Liver (tissue), 9 donors: Measurements from ENCODE around the gene ECSCR. TPM values are rescaled to one million over a fixed set of nuclear protein-coding genes. Genes with fewer than 3 reads are reported as not detected.
A peak's percentile ranks its signal among the peaks of the same experiment; 100 is the strongest.
"Not testable (repeated sequence)": the region's sequence is repeated elsewhere in the genome, so short reads cannot be mapped to it uniquely, and the experiment has no call there.

ENCODE experiments used
- DNase-seq: peaks from one replicate; pipeline ENCODE4 v3.0.0-alpha.2; 2017; ENCODE audit warnings: low spot score
- H3K27ac ChIP-seq, 2 donors: one replicate each; pipeline ENCODE4 v1.7.0; 2013; ENCODE audit warnings: inconsistent platforms in 2 of 2, low read length in 2 of 2, control low read depth in 1 of 2, low read depth in 1 of 2, mild to moderate bottlenecking in 1 of 2
- H3K27me3 ChIP-seq, 4 donors: one replicate each; pipeline versions ENCODE4 v1.6.1 to v1.7.0; 2013; ENCODE audit warnings: low read length in 3 of 4, inconsistent platforms in 1 of 4, mild to moderate bottlenecking in 1 of 4, moderate library complexity in 1 of 4; ENCODE audit not compliant: control insufficient read depth in 4 of 4, insufficient read depth in 4 of 4
- H3K36me3 ChIP-seq, 4 donors: one replicate each; pipeline versions ENCODE4 v1.6.1 to v1.7.0; 2013; ENCODE audit warnings: low read length in 3 of 4, mild to moderate bottlenecking in 3 of 4, low read depth in 1 of 4, moderate library complexity in 1 of 4; ENCODE audit not compliant: control insufficient read depth in 4 of 4, insufficient read depth in 3 of 4
- H3K4me1 ChIP-seq, 4 donors: one replicate each; pipeline versions ENCODE4 v1.6.1 to v1.7.0; 2013; ENCODE audit warnings: low read length in 3 of 4, mild to moderate bottlenecking in 3 of 4, moderate library complexity in 1 of 4; ENCODE audit not compliant: control insufficient read depth in 4 of 4, insufficient read depth in 4 of 4
- H3K4me3 ChIP-seq, 3 donors: one replicate each; pipeline versions ENCODE4 v1.6.1 to v1.7.0; 2013; ENCODE audit warnings: low read length in 3 of 3, control low read depth in 1 of 3, low read depth in 1 of 3, mild to moderate bottlenecking in 1 of 3
- H3K9ac ChIP-seq, 2 donors: one replicate each; pipeline ENCODE4 v1.7.0; 2013; ENCODE audit warnings: low read length in 2 of 2, mild to moderate bottlenecking in 2 of 2, moderate library complexity in 2 of 2, control low read depth in 1 of 2, low read depth in 1 of 2
- H3K9me3 ChIP-seq, 4 donors: one replicate each; pipeline versions ENCODE4 v1.6.1 to v1.7.0; 2013; ENCODE audit warnings: low read length in 3 of 4; ENCODE audit not compliant: control insufficient read depth in 4 of 4
- EGR1 ChIP-seq, 2 donors: IDR thresholded peaks; 2 replicates each; pipeline ENCODE4 v1.6.1; 2016 to 2018; ENCODE audit warnings: antibody characterized with exemption in 2 of 2, low read depth in 2 of 2
- FOXA1 ChIP-seq: IDR thresholded peaks from 2 replicates; pipeline ENCODE4 v1.6.1; 2016; ENCODE audit warnings: antibody characterized with exemption
- FOXA2 ChIP-seq: IDR thresholded peaks from 2 replicates; pipeline ENCODE4 v1.6.1; 2016; ENCODE audit warnings: antibody characterized with exemption
- GABPA ChIP-seq, 2 donors: IDR thresholded peaks in 1 of 2; conservative IDR thresholded peaks in 1 of 2; 2 replicates each; pipeline ENCODE4 v1.6.1; 2016; ENCODE audit warnings: antibody characterized with exemption in 2 of 2, mild to moderate bottlenecking in 1 of 2, moderate library complexity in 1 of 2
- MAX ChIP-seq: IDR thresholded peaks from 2 replicates; pipeline ENCODE4 v1.6.1; 2016; ENCODE audit warnings: antibody characterized with exemption
- NR2F2 ChIP-seq: IDR thresholded peaks from 2 replicates; pipeline ENCODE4 v1.6.1; 2016; ENCODE audit warnings: antibody characterized with exemption
- RAD21 ChIP-seq, 2 donors: IDR thresholded peaks; 2 replicates each; pipeline ENCODE4 v1.6.1; 2016; ENCODE audit warnings: antibody characterized with exemption in 2 of 2, mild to moderate bottlenecking in 2 of 2
- RXRA ChIP-seq, 2 donors: IDR thresholded peaks; 2 replicates each; pipeline ENCODE4 v1.6.1; 2017 to 2018; ENCODE audit warnings: antibody characterized with exemption in 2 of 2, mild to moderate bottlenecking in 1 of 2
- SP1 ChIP-seq: IDR thresholded peaks from 2 replicates; pipeline ENCODE4 v1.6.1; 2018; ENCODE audit warnings: antibody characterized with exemption, mild to moderate bottlenecking
- WGBS: extraction: QIAGEN DNeasy Blood & Tissue Kit; methylation state at CpG from one replicate; pipeline ENCODE4 v1.1.7; 2013; 5-methylcytosine and 5-hydroxymethylcytosine counted together
- polyA plus RNA-seq, 2 donors: library from polyadenylated mRNA; stranded (reverse) in 1 of 2; unstranded in 1 of 2; fragments of 200-250 nt in 1 of 2; fragments of >200 nt in 1 of 2; fragmentation: Nextera tagmentation in 1 of 2; extraction: Ambion mirVana in 1 of 2; gene quantifications; one replicate each; pipeline versions ENCODE4 v1.2.1 to v1.2.3, GENCODE V29; 2013 to 2015
- total RNA-seq, 2 donors: library from RNA; depleted of rRNA; stranded (reverse); fragments of >200 nt; gene quantifications; one replicate each; pipeline ENCODE4 v1.2.3, GENCODE V29; 2014
- TF ChIP-seq, protein P1 (sequence below): fragments of 150-350 bp; IDR thresholded peaks from 2 replicates; pipeline ENCODE4 v1.5.1; 2017; ENCODE audit warnings: improper control_type of control experiment, low read depth, low read length; ENCODE audit not compliant: missing input control
- donor health status: healthy.
- donor health status: healthy.
- donor health status: healthy.
- donor health status: healthy.
- donor health status: healthy.

The ECSCR gene
- total and polyA plus RNA-seq, 4 donors, result 3.2 to 4.9 (median 3.5) TPM

DNA sequence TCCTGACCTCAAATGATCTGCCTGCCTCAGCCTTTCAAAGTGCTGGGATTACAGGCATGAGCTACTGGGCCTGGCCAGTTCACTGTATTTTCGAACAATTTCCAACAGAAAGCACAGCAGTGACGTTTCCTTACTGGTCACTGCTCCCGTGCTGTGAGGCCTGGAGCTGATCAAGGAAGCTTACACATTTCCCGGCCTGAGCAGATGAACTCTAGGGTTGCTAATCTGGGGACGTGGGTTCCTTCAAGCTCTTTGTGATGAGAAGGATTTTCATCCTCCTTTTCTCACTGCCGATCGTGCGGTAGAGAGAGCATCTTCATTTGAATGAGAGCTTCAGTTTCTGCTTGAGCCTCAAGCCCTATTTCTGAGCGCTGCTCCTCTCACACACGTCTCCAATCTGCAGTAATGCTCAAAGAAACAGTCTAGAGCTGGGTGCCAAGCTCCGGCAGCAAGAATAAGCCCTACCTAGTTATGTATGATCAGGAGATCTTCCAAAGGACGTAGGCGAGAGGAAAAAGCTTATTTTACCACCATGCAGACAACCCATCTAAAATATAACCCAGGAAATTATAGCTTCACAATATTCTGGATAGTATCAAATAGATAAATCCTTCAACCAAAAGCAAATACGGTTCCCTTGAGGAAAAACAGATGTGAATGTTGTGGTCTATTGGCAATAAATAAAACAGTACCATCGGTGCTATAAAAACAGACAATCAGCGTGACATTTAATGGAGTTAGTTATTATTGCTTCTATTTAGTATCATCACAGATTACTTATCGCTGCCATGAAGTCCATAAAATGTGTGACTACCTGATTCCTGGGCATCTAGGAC is 51.3 kb downstream of the ECSCR start:
- Histone ChIP-seq H3K27me3 (no peaks in the 10 kb centered on the region), H3K4me1 (peaks cover 0 to 3% (median 0%) of the 10 kb centered on the region in 4 donors), H3K9ac (no peak overlapping the region), H3K27ac (peak overlapping the region; percentile 6 to 62), H3K9me3 (no peaks in the 10 kb centered on the region), H3K36me3 (no peaks in the 10 kb centered on the region), H3K4me3 (no peak overlapping the region)
- DNase-seq, result no peak
- WGBS, result 86% methylated on average over 17 of the region's 17 CpGs
- TF ChIP-seq GABPA (IDR thresholded peaks at IDR 0.05 in 1 of 2, conservative IDR thresholded peaks at IDR 0.05 in 1 of 2) (no peak), SP1 (no peak), EGR1 (IDR thresholded peaks at IDR 0.05; ENCODE audit: low read depth in 2 of 2) (no peak), NR2F2 (peak; percentile 20), FOXA2 (no peak), RXRA (IDR thresholded peaks at IDR 0.05) (peak; percentile 38), RAD21 (IDR thresholded peaks at IDR 0.05) (no peak)
- TF ChIP-seq, protein P1, sequence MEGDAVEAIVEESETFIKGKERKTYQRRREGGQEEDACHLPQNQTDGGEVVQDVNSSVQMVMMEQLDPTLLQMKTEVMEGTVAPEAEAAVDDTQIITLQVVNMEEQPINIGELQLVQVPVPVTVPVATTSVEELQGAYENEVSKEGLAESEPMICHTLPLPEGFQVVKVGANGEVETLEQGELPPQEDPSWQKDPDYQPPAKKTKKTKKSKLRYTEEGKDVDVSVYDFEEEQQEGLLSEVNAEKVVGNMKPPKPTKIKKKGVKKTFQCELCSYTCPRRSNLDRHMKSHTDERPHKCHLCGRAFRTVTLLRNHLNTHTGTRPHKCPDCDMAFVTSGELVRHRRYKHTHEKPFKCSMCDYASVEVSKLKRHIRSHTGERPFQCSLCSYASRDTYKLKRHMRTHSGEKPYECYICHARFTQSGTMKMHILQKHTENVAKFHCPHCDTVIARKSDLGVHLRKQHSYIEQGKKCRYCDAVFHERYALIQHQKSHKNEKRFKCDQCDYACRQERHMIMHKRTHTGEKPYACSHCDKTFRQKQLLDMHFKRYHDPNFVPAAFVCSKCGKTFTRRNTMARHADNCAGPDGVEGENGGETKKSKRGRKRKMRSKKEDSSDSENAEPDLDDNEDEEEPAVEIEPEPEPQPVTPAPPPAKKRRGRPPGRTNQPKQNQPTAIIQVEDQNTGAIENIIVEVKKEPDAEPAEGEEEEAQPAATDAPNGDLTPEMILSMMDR, result no peak

DNA sequence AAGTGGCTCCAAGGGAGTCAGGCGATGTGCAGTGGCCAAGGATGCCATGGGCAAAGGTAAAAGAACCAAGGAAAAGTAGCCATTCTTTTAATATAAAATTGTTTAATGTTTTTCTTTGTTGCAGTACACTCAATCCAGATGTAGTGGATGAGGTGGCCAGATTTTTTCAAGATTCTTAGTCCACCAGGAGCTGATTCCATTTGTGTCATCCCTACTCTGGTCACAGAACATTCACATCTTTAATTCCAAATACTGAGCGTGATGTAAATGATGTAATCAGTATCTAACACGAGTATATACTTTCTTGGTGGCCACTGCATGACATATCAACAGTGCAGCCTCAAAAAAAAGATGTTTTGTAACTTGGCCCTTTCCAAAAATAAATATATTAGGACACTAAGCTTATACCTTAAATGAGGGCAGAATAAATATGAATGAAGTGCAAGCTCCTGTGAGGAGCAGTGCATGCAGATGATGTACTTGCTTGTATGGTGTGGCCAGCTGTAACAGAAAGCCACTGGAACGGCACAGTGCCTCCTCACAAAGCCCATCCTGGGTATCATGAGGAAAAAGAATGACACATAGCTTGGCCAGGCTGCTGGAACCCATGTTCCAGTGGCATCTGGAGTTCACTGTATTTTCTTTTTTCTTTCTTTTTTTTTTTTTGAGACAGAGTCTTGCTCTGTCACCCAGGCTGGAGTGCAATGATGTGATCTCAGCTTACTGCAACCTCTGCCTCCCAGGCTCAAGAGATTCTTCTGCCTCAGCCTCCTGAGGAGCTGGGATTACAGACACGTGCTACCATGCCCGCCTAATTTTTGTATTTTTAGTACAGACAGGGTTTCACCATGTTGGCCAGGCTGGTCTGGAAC is 52.2 kb downstream of the ECSCR start:
- H3K27ac ChIP-seq, result no peak overlapping the region
- TF ChIP-seq FOXA1 (no peak), GABPA (IDR thresholded peaks at IDR 0.05 in 1 of 2, conservative IDR thresholded peaks at IDR 0.05 in 1 of 2) (no peak), RAD21 (IDR thresholded peaks at IDR 0.05) (no peak), MAX (no peak)
- no peaks in the 10 kb centered on the region for H3K9me3 ChIP-seq
- no peaks in the 10 kb centered on the region for H3K27me3 ChIP-seq
- no peak for DNase-seq
- H3K4me1 ChIP-seq, result peaks cover 0 to 2% (median 0%) of the 10 kb centered on the region in 4 donors
- H3K4me3 ChIP-seq, result no peak overlapping the region
- H3K9ac ChIP-seq, result no peak overlapping the region
- no peaks in the 10 kb centered on the region for H3K36me3 ChIP-seq
- WGBS, result 82% methylated on average over 6 of the region's 6 CpGs

DNA sequence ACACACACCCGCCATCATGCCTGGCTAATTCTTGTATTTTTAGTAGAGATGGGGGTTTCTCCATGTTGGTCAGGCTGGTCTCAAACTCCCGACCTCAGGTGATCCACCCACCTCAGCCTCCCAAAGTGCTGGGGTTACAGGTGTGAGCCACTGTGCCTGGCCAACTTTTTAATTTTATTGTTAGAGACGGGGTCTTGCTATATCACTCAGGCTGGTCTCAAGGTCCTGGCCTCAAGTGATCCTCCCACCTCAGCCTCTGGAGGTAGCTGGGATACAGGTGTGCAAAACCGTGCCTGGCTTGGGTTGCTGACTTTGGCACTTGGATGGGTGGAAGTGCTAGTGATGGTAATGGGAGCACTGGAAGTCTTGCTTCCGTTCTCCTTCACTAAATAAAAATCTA is 53.4 kb downstream of the ECSCR start:
- not testable (repeated sequence) for H3K36me3 ChIP-seq, DNase-seq, H3K27me3 ChIP-seq, H3K27ac ChIP-seq, H3K9me3 ChIP-seq, H3K9ac ChIP-seq, H3K4me1 ChIP-seq, H3K4me3 ChIP-seq
- 95% methylated on average over 5 of the region's 5 CpGs for WGBS
